NCI-H774 (cell line): ENCODE results near the gene PASK.

ENCODE experiments used
- DNase-seq: peaks from one replicate; lab custom pipeline; 2025; lab: John Stamatoyannopoulos, UW

PASK gene

GRCh38 chr2:241146286-241146685 is 3.0 kb downstream of the PASK start:
- no peak for DNase-seq

GRCh38 chr2:241142593-241142992 is 6.7 kb downstream of the PASK start:
- no peak for DNase-seq

GRCh38 chr2:241142063-241142462 is 7.2 kb downstream of the PASK start:
- DNase-seq, result no peak

DNA sequence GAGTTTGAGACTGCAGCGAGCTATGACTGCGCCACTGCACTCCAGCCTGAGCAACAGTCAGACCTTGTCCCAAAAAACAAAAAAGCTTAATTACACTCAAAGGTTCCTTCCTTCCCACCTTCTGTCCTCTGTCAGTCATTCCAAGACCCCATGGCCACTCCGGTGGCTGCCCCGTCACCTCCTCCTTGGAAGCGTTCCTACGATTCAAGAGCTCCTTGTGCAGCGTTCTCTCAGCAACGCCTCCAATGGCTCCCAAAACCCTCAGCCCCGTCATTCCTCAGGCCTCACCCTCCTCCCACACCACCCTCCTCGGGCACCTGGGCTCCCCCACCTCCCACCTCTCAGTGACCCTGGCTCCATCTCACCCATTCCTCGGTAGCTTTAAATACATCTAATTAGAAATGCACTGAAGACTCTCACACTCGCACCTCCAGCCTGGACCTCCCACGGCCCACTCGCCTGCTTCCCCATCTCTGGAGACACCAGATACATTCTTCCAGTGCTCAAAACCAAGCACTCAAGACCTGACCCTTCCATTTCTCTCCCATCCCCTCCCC is 8.0 kb downstream of the PASK start:
- no peak for DNase-seq

DNA sequence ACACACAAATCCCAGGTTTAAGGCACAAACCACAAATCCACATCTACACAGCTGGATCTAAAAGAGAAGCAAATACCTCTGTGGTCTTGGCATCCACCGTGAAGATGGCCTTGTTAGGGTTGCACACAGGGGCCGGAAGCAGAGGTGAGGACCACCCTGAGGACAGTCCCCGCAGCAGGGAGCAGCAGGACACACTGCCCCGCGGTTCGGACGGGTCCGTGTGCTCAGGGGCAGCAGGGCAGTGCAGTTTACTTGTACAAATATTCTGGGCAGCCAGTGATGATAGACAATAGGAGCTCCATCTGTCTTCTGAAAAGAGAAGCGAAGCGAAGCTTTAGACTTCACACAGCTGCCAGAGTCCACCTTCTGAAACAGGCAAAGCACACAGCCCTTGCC is 8.8 kb downstream of the PASK start:
- no peak for DNase-seq

DNA sequence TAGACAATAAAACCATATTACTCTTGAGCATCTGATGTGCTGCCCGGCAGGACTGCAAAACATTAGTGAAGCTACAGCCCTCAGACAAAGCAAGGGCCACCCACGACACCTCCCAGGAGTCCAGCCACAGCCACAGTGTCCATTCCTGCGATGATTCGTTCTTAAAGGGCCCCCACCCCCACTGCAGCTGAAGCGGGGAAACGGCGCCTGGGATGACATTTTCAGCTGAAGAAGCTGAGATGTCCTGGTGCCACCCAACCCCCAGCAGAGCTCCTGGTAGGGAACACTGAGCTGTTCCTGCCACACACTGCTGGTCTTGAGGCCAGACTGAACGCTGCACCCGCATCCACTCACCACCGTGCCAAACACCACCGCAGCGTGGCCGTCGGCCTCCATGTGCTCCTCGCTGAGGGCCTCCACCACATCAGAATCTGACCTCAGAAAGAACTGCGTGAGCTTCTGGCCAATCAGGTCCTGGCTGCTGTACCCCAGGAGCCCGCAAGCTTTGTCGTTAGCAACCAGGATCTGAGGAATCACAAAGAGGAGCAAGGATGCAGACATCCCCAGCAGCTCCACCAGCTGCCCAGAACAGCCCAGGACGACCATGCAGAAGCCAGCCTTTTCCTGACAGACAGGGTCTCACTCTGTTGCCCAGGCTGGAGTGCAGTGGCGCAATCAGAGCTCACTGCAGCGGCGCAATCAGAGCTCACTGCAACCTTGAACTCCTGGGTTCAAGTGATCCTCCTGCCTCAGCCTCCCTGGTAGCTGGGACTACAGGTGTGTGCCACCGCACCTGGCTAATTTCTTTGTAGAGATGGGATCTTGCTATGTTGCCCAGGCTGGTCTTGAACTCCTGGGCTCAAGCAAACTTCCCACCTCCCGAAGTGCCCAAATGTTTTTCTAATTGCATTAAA is 9.5 kb downstream of the PASK start:
- no peak for DNase-seq

- no peak for DNase-seq
These were observed 10.8 kb downstream of the PASK start for GRCh38 chr2:241138471-241138870.

DNA sequence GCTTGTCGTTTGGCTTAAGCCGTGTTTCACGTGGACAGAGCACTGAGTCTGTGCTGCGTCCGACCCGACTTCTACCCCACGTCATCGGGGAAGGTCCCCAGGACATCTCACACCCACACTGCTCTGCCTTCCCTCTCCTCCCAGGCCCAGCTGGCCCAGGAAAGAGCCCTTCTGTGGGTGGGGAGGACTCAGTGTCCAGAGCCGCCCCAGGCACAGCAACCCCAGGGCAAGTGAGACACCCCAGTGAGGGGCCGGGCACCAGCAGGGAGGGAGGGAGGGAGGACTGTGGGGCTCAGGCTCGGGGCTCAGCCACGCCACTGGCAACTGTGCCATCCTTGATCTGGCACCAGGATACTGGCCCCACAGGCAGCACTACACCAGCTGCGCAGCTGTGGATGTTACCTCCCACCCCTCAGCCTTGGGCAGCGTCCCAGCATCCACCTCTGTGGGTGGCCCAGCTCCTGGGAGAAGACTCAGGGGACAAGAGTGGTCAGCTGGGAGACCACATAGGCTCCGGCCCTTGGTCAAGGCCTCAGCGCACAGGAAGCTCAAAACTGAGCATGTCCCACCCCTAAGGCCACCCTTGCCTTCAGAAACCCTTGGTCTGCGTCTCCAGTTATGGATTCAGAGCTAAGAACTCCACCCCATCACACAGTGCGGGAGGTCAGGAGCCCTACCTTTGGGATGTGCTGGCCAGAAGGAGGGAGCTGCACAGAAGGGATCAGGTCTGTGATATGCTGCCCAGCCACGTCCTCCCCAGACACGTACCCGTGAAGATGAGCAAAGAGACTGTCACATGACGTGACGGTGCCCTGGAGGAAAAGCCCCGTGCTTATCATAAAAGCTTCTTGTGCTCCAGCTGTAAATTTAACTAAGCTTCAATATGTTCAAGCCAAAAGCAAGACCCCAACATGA is 11.7 kb downstream of the PASK start:
- DNase-seq, result no peak

- no peak for DNase-seq
These were observed 12.5 kb downstream of the PASK start for GRCh38 chr2:241136661-241137260.

GRCh38 chr2:241136191-241136590 is 13.1 kb downstream of the PASK start:
- DNase-seq, result no peak

DNA sequence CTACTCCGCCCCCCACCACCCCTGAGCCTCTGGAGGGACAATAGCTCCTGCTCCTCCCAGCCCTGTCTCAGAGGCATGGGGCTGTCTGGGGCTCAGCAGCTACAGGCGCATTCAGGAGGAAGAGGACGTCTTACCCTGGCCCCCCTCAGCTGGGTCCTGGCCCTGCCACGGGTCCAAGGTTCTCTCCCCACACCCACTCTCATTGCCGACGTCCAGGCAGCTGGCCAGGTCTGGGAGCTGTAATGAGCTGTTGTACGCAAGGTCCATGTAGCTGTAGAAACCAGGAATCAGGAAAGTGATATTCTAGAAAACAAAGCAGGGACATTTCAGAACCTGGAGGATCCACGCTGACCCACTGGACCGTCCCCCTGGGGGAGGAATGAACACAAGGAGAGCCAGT is 13.5 kb downstream of the PASK start:
- DNase-seq, result no peak

DNA sequence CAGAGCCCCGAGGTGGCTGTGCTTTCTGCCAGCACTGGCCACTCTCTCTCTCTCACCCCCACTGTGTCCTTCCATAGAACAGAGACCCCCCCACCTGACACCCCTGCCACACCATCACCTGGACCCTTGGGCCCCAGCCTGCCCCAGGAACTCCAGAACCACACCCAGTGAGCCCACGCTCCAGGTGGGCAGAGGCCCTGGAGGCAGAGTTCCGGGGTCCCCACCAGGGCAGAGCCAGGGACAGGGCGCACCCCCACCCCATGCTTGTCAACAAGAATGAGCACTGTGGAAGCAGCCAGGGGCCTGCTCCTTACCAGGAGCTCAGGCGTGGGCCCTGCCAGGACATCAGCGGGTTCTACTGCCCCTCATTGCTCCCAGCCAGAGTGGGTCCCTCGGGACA is 14.6 kb downstream of the PASK start:
- DNase-seq, result no peak

DNA sequence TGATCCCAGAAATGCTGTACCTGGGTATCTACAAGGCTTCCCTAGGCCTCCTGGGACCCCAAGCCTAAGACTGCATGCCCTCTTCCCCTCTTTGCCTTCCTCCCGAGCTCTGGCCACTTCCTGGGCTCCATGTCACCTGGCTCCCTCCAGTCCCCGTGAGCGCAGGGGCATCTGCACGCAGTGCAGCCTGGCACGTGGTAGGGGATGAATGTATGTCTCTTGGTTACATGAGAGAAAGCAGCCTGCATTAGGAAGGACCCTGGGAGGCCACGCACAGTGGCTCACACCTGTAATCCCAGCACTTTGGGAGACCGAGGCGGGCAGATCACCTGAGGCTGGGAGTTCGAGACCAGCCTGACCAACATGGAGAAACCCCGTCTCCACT is 15.8 kb downstream of the PASK start:
- no peak for DNase-seq

DNA sequence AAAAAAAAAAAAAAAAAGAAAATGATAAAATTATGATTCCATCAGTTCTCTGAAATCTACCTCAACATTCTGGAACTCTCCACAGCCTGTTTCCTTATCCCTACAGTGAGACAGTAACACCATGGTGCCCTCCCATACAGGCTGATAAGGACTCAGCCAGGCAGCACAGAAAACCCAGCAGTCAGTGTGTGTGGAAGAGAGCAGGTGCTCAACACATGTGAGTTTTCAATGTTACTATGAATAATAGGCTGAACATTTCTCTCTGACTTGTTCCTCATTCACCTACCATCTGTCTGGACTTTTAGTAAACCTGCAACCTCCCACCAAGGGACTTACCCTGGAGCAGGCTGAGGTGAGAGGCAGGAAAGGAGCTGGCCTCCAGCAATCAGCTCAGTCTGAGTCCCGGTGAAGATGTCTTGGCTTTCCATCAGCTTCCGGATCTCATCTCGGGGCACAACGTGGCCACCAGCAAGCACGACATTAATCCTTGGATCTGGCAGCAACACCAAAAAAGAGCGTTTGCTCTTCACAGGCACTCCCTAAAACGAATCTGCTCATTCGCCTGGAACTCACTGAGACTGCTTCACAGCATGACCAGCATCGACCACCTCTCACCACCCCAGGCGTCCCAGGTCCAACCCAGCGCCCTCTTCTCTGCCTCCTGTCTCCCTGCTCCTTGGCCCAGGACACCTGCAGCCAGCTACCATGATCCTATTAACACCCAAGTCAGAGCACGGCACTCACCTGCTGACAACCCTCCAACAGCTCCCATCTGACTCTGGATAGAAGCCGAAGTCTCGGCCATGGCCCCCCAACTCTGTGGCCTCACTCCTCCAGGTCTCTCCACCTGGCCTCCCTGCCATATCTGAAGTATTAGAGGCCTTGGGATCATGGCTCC is 16.5 kb downstream of the PASK start:
- DNase-seq, result no peak

- no peak for DNase-seq
These were observed 17.7 kb downstream of the PASK start for GRCh38 chr2:241131531-241131930.

DNA sequence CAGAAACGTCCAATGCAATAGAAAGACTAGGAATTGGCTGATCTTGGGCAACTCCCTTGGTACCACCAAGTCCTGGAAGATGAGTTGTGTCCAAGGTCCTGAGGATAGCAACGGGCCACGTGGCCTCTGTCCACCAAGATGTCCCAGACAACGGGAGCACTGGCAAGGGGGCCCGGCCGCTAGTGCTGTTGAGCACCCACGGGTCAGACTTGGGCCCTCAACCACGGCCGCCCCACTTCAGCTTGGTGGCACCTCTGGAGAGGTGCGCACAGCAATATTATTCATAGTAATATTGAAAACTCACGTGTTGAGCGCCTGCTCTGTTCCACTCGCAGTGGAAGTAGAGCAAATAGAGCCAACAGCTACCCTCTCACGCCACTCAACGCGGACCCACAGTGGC is 19.0 kb downstream of the PASK start:
- DNase-seq, result no peak

- no peak for DNase-seq
These were observed 20.0 kb downstream of the PASK start for GRCh38 chr2:241129086-241129871.

DNA sequence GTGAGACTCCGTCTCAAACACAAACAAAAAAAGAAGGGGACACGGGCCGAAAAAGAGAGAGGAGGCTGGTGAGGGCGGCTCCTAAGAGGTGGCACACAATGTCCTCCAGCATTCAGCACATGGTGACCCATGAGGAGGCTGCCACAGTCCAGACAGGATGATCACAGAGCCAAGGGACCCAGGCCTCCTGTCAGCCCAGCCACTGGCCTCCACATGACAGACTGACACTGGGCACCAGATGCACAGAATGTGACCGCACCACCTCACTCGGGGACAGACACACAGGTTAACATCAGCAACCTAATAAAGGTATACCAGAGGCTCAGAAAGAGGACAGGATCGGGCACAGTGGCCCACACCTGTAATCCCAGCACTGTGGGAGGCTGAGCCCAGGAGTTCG is 21.0 kb downstream of the PASK start:
- DNase-seq, result no peak

GRCh38 chr2:241126771-241127202 is 22.5 kb downstream of the PASK start:
- no peak for DNase-seq

DNA sequence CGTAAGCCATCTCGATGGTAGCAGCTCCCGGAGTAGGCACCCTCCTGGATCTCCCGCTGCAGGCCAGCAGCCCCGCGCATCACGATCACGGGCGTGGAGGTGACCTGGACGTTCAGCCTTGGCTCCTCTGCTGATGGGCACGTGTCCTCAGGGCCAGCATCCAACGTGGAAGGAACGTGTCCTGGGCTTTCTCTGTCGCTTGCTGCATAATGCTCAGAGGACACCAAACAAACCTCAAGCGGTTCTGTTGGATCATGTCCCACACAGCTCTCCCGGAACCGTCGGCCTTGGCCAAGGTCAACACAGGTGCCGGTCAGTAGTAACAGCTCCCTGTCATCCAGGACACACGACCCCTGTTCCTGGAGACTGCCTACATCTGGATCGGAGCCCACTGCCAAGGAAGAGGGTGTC is 23.1 kb downstream of the PASK start:
- no peak for DNase-seq
